GM12872 (cell line): ENCODE measurements around the gene FOXP4.

ENCODE experiments used
- CTCF ChIP-seq: IDR thresholded peaks from 3 replicates; pipeline ENCODE4 v1.5.1; 2011; ENCODE audit warnings: low read depth, mild to moderate bottlenecking, low read length, moderate library complexity; ENCODE audit not compliant: insufficient read depth

The FOXP4 gene

DNA sequence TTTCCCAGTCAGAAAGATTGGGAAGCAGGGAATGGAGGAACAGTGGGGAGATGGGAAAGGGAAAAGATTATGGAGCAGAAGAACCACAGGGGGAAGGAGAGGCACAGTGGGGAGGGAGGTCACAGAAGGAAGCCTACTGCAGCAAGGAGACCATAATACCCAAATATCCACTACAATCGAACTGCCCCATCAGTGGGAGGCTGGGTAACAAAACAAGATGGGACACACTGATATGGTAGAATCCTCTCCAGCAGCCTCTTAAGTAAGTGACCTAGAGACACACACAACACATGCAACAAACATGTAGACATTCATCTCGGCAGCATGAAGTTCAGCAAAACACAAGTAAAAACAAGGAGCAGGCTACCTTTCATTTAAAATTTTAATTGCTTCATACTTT is 4.8 kb upstream of the FOXP4 start:
- no peak for TF ChIP-seq CTCF

- no peak for TF ChIP-seq CTCF
Measured at GRCh38 chr6:41543087-41543486, 3.1 kb upstream of the FOXP4 start.

- TF ChIP-seq CTCF = no peak
Measured at GRCh38 chr6:41545247-41545702, 906 bp upstream of the FOXP4 start.

DNA sequence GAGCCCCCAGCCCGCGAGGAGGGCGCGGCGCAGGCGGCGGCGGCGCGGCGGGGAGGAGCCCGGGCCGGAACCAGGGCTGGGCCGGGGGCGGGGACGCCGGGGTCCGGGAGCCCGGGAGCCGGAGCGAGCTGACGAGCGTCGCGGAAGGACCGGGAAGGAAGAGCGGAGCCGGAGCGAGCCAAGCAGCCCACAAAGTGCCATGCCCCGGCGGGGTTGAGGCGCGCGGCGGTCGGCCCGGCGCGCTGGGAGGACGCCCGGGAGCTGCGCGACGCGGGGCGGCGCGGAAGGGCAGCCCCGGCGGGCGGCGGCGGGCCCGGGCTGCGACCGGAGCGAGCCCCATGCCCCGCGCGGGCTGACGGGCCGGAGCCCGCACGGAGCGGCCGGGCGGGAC is 289 bp downstream of the FOXP4 start:
- TF ChIP-seq CTCF = no peak

GRCh38 chr6:41546866-41547798 is 951 bp downstream of the FOXP4 start:
- TF ChIP-seq CTCF = no peak

DNA sequence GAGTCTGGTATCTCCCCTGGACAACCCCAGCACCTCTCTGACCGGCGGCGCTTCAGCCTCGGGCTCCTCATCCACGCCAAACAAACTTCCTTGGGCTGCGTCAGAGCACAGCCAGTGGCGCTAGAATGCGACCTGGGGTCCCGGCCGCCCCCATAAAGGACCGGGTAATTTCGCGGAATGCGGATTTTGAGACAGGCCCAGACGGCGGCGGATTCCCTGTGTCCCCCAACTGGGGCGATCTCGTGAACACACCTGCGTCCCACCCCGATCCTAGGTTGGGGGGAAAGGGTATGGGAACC is 1.6 kb downstream of the FOXP4 start:
- no peak for TF ChIP-seq CTCF

- no peak for TF ChIP-seq CTCF
Measured at GRCh38 chr6:41548098-41548840, 2.1 kb downstream of the FOXP4 start.
